A673 (cell line): ENCODE measurements around the gene MN1. TPM values are rescaled to one million over a fixed set of nuclear protein-coding genes. Genes with fewer than 3 reads are reported as not detected.

ENCODE experiments used
- BruUV-seq: library from RNA; stranded (reverse); fragments of 400-500 nt; replicated peaks from 2 replicates; lab custom pipeline; 2021; lab: Mats Ljungman, UMichigan
- CTCF ChIA-PET: fragments of 300-600 bp; sonication (Branson Sonifier 250); formaldehyde crosslinking; loops from one replicate; lab custom pipeline; 2022; ENCODE audit warnings: antibody characterized with exemption; lab: Charles Lee
- POLR2A ChIA-PET: fragments of 300-600 bp; sonication (Branson Sonifier 250); formaldehyde crosslinking; loops from one replicate; lab custom pipeline; 2022; ENCODE audit warnings: antibody characterized with exemption; ENCODE audit not compliant: low non-redundant PET; lab: Charles Lee
- DNase-seq: peaks from one replicate; pipeline ENCODE4 v3.0.0-alpha.2; 2015; ENCODE audit warnings: low spot score
- H3K27ac ChIP-seq: fragments of 200-600 bp; sonication (generic); 2 replicates; pipeline ENCODE4 v1.5.1; 2016; ENCODE audit warnings: mixed run types, low read depth, mild to moderate bottlenecking, mixed read lengths, antibody characterized with exemption, low read length; ENCODE audit not compliant: poor library complexity, severe bottlenecking
- H3K27me3 ChIP-seq: fragments of 200-600 bp; sonication (generic); replicated peaks from 2 replicates; pipeline ENCODE4 v1.6.1; 2017; ENCODE audit warnings: mixed run types, low read depth, mild to moderate bottlenecking, mixed read lengths, antibody characterized with exemption, low read length; ENCODE audit not compliant: insufficient read depth, poor library complexity
- H3K36me3 ChIP-seq: fragments of 200-600 bp; sonication (generic); 2 replicates; pipeline ENCODE4 v1.6.1; 2016; ENCODE audit warnings: mixed run types, mild to moderate bottlenecking, mixed read lengths, antibody characterized with exemption, low read length; ENCODE audit not compliant: insufficient read depth, poor library complexity, severe bottlenecking
- H3K4me1 ChIP-seq: fragments of 200-600 bp; sonication (generic); 2 replicates; pipeline ENCODE4 v1.6.1; 2017; ENCODE audit warnings: mixed run types, mild to moderate bottlenecking, mixed read lengths, antibody characterized with exemption, low read length; ENCODE audit not compliant: insufficient read depth, poor library complexity, severe bottlenecking
- H3K4me3 ChIP-seq: fragments of 200-600 bp; sonication (generic); 2 replicates; pipeline ENCODE4 v1.5.1; 2016; ENCODE audit warnings: low read depth, mixed run types, mild to moderate bottlenecking, mixed read lengths, low read length; ENCODE audit not compliant: poor library complexity, severe bottlenecking
- H3K9me3 ChIP-seq: fragments of 200-600 bp; sonication (generic); 2 replicates; pipeline ENCODE4 v1.6.1; 2016; ENCODE audit warnings: mixed run types, low read depth, mild to moderate bottlenecking, mixed read lengths, antibody characterized with exemption, low read length; ENCODE audit not compliant: poor library complexity, severe bottlenecking
- CTCF ChIP-seq: fragments of 300-800, 200-600 bp; sonication (generic); conservative IDR thresholded peaks from 2 replicates; pipeline ENCODE4 v1.5.1; 2017; ENCODE audit warnings: low read depth, mild to moderate bottlenecking, antibody characterized with exemption, low read length, moderate library complexity, mixed read lengths
- EZH2 ChIP-seq: fragments of 200-600 bp; sonication (generic); IDR thresholded peaks from 2 replicates; pipeline ENCODE4 v1.6.1; 2017; ENCODE audit warnings: borderline replicate concordance, low read depth, mild to moderate bottlenecking, mixed read lengths, antibody characterized with exemption, low read length; ENCODE audit not compliant: poor library complexity, severe bottlenecking
- intact Hi-C: fragments of 100-400 bp; cut with micrococcal nuclease; formaldehyde crosslinking; loops from one replicate; pipeline ENCODE4 v1.10.0; 2022; ENCODE audit not compliant: unreplicated experiment
- total RNA-seq: library from RNA; stranded (reverse); gene quantifications from 2 replicates; pipeline ENCODE4 v1.2.3, GENCODE V29; 2021

MN1 gene
- total RNA-seq, 1 experiment from 2014 or later: 8.4 TPM

DNA sequence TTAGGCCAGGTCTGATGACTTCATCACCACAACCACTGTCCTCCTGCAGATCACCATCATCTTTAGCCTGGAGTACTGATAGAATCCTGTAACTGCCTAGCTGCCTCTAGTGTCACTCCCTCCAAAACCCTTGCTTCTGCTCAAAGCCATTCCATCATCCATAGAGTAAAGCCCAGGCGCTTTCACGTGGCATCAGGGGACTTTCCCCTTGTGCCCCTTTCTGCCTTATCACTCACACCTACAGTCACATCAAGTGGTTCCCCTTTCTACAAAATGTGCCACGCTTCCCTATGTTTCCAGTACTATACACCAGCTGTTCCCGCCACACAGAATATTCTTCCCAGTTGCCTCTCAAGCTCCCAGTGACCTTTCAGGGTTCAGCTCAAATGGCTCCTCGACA is 75.9 kb downstream of the MN1 start:
- Histone ChIP-seq H3K9me3 (no peaks in the 10 kb centered on the region), H3K27ac (no peak overlapping the region), H3K36me3 (no peaks in the 10 kb centered on the region), H3K4me3 (no peak overlapping the region), H3K4me1 (peaks cover 18% of the 10 kb centered on the region), H3K27me3 (no peaks in the 10 kb centered on the region)
- no TSS peak for BruUV-seq
- intact Hi-C loops: no loop called here
- ChIA-PET CTCF (no interaction called here), POLR2A (no interaction called here)
- TF ChIP-seq CTCF: no peak
- no peak for DNase-seq

DNA sequence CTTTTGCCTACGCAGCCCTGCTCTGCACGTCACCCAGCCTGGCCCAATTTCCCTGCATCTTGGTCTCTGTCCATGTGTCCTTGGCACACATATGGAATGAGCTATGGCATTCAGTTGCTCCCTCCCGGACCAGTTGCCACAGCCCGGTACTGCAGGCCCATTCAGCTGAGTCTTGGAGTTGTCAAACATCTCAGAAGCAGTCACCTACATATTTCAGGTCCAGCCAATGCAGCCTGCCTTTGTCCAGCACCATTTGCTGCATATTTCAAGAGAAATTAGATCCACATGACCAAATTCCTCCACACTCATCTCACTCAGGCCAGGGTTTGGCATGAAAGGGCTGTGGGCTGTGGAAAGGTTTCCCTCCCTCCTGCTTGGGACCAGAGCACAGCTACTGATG is 76.8 kb downstream of the MN1 start:
- POLR2A ChIA-PET: no interaction called here

GRCh38 chr22:27724157-27724556 is 77.4 kb downstream of the MN1 start:
- intact Hi-C loops: no loop called here
- Histone ChIP-seq H3K4me3 (no peak overlapping the region), H3K27ac (no peak overlapping the region), H3K4me1 (peaks cover 23% of the 10 kb centered on the region), H3K36me3 (no peaks in the 10 kb centered on the region), H3K9me3 (no peaks in the 10 kb centered on the region), H3K27me3 (no peaks in the 10 kb centered on the region)
- ChIA-PET POLR2A (no interaction called here), CTCF (no interaction called here)
- no peak for TF ChIP-seq EZH2
- no peak for TF ChIP-seq CTCF
- peak; percentile 30 for DNase-seq
- BruUV-seq: no TSS peak

More for the DNA sequence above, 76.8 kb downstream of the MN1 start:
- no peaks in the 10 kb centered on the region for H3K9me3 ChIP-seq
- intact Hi-C loops: no loop called here
- no TSS peak for BruUV-seq
- TF ChIP-seq EZH2 (no peak), CTCF (no peak)
- H3K4me3 ChIP-seq: no peak overlapping the region
- CTCF ChIA-PET: no interaction called here
- no peak overlapping the region for H3K27ac ChIP-seq
- no peaks in the 10 kb centered on the region for H3K36me3 ChIP-seq
- H3K27me3 ChIP-seq: no peaks in the 10 kb centered on the region
- peaks cover 18% of the 10 kb centered on the region for H3K4me1 ChIP-seq
- no peak for DNase-seq
